ENCODE results near the gene FGF2.
A peak's percentile ranks its signal among the peaks of the same experiment; 100 is the strongest.

FGF2 gene

GRCh38 chr4:122895336-122895995, 68.8 kb downstream of the FGF2 start:
- no peak for DNase-seq (ENCODE audit: low read depth)

GRCh38 chr4:122896270-122896669, 69.6 kb downstream of the FGF2 start:
- DNase-seq (ENCODE audit: low read depth) = no peak

- no peak for DNase-seq (ENCODE audit: low read depth)
These were observed 71.9 kb downstream of the FGF2 start for GRCh38 chr4:122898370-122899150.

GRCh38 chr4:122899682-122900081, 73.1 kb downstream of the FGF2 start:
- DNase-seq (ENCODE audit: low read depth) = no peak

- no peak for DNase-seq (ENCODE audit: low read depth)
These were observed 73.7 kb downstream of the FGF2 start for GRCh38 chr4:122900314-122900713.

GRCh38 chr4:122901247-122902010, 74.8 kb downstream of the FGF2 start:
- no peak for DNase-seq (ENCODE audit: low read depth)

- DNase-seq (ENCODE audit: low read depth) = no peak
These were observed 77.2 kb downstream of the FGF2 start for GRCh38 chr4:122903766-122904288.

GRCh38 chr4:122906859-122907305, 80.3 kb downstream of the FGF2 start:
- no peak for DNase-seq (ENCODE audit: low read depth)

GRCh38 chr4:122908223-122908622, 81.6 kb downstream of the FGF2 start:
- no peak for DNase-seq (ENCODE audit: low read depth)

- no peak for DNase-seq (ENCODE audit: low read depth)
These were observed 83.1 kb downstream of the FGF2 start for GRCh38 chr4:122909683-122910082.

- no peak for DNase-seq (ENCODE audit: low read depth)
These were observed 85.0 kb downstream of the FGF2 start for GRCh38 chr4:122911588-122911987.

GRCh38 chr4:122912810-122913575, 86.4 kb downstream of the FGF2 start:
- DNase-seq (ENCODE audit: low read depth) = no peak

- DNase-seq (ENCODE audit: low read depth) = no peak
These were observed 87.8 kb downstream of the FGF2 start for GRCh38 chr4:122914292-122914904.

GRCh38 chr4:122914938-122915337, 88.3 kb downstream of the FGF2 start:
- no peak for DNase-seq (ENCODE audit: low read depth)

- DNase-seq (ENCODE audit: low read depth) = no peak
These were observed 91.1 kb downstream of the FGF2 start for GRCh38 chr4:122917731-122918130.

GRCh38 chr4:122920473-122920872, 93.8 kb downstream of the FGF2 start:
- DNase-seq (ENCODE audit: low read depth) = no peak

GRCh38 chr4:122921300-122921699, 94.7 kb downstream of the FGF2 start:
- no peak for DNase-seq (ENCODE audit: low read depth)

GRCh38 chr4:122921971-122922876, 95.6 kb downstream of the FGF2 start, which contains the start of gene NUDT6:
Gene NUDT6 (minus strand): TSS chr4:122922597. CDS start chr4:122922572, 25 bp downstream.
- DNase-seq (ENCODE audit: low read depth) = peak; percentile 18

GRCh38 chr4:122922877-122923511, 96.4 kb downstream of the FGF2 start:
- DNase-seq (ENCODE audit: low read depth) = peak; percentile 75

- DNase-seq (ENCODE audit: low read depth) = no peak
These were observed 102.3 kb downstream of the FGF2 start for GRCh38 chr4:122928930-122929329.
